ENCODE data around the gene CFAP157. TPM values are rescaled to one million over a fixed set of nuclear protein-coding genes. Genes with fewer than 3 reads are reported as not detected.

CFAP157 gene
- total and polyA plus RNA-seq, 2 of the 13 experiments (the other 11 are each of a cell fraction or from before 2014, with no cell fraction given), result 0.07 TPM; not detected in 1

GRCh38 chr9:127715470-127716337 is 8.9 kb downstream of the CFAP157 start, which contains the start of the genes PTRH1 and TTC16 (continued):
- TF ChIP-seq THRA (CRISPR knock-in tag; IDR thresholded peaks at IDR 0.05; ENCODE audit: borderline replicate concordance) (peak; percentile 32; the same call in 1 of the 2 replicates), AGO1 (IDR thresholded peaks at IDR 0.05; ENCODE audit: low read depth, low read length, poor library complexity, severe bottlenecking) (no peak), BCL6 (CRISPR knock-in tag; IDR thresholded peaks at IDR 0.05) (no peak), SALL1 (CRISPR knock-in tag; IDR thresholded peaks at IDR 0.05) (peak; percentile 29; the same call in 1 of the 2 replicates), ZNF724P (CRISPR knock-in tag; IDR thresholded peaks at IDR 0.05; ENCODE audit: borderline replicate concordance) (0 out of 2 replicates have a peak, but pooled peaks have one; percentile 46), CCDC6 (CRISPR knock-in tag; IDR thresholded peaks at IDR 0.05) (no peak), SOX13 (IDR thresholded peaks at IDR 0.05) (no peak), SOX13 (CRISPR knock-in tag; conservative IDR thresholded peaks at IDR 0.05 in 1 of 2, IDR thresholded peaks at IDR 0.05 in 1 of 2) (no peak), ZNF614 (CRISPR knock-in tag; IDR thresholded peaks at IDR 0.05; ENCODE audit: borderline replicate concordance) (no peak), STAT5B (CRISPR knock-in tag; IDR thresholded peaks at IDR 0.05) (no peak), ZBTB25 (CRISPR knock-in tag; IDR thresholded peaks at IDR 0.05) (no peak), PHF20 (CRISPR knock-in tag; IDR thresholded peaks at IDR 0.05) (peak; percentile 76), SMAD9 (CRISPR knock-in tag; IDR thresholded peaks at IDR 0.05) (no peak), EHMT2 (IDR thresholded peaks at IDR 0.05; ENCODE audit: borderline replicate concordance, low read depth, low read length) (no peak), ZNF547 (CRISPR knock-in tag; IDR thresholded peaks at IDR 0.05) (no peak; the same call in 1 of the 2 replicates), ELF4 (CRISPR knock-in tag; IDR thresholded peaks at IDR 0.05; ENCODE audit: borderline replicate concordance) (peak; percentile 87), ZBTB26 (CRISPR knock-in tag; IDR thresholded peaks at IDR 0.05; ENCODE audit: borderline replicate concordance) (no peak), RARA (CRISPR knock-in tag; IDR thresholded peaks at IDR 0.05) (no peak), PLSCR1 (CRISPR knock-in tag; IDR thresholded peaks at IDR 0.05; ENCODE audit: borderline replicate concordance) (no peak), ZNF569 (CRISPR knock-in tag; IDR thresholded peaks at IDR 0.05; ENCODE audit: borderline replicate concordance) (no peak), PPARG (CRISPR knock-in tag; conservative IDR thresholded peaks at IDR 0.05) (no peak), ZFP41 (CRISPR knock-in tag; IDR thresholded peaks at IDR 0.05; ENCODE audit: borderline replicate concordance) (no peak), ASH2L (IDR thresholded peaks at IDR 0.05; ENCODE audit: insufficient read length, low read depth, low read length) (no peak), ZNF264 (CRISPR knock-in tag; IDR thresholded peaks at IDR 0.05) (peak; percentile 55; the same call in 1 of the 2 replicates), RCOR2 (CRISPR knock-in tag; IDR thresholded peaks at IDR 0.05) (no peak)
